K562 (cell line): ENCODE measurements around the gene PITPNC1. TPM values are rescaled to one million over a fixed set of nuclear protein-coding genes. Genes with fewer than 3 reads are reported as not detected.

Experiments
- GTF2A2 ChIP-seq: IDR thresholded peaks from 2 replicates; pipeline ENCODE4 v1.6.1; 2016; ENCODE audit warnings: mild to moderate bottlenecking, missing genetic modification characterization, missing compliant biosample characterization
- HINFP ChIP-seq: fragments of 450-650 bp; conservative IDR thresholded peaks from 2 replicates; pipeline ENCODE4 v1.6.1; 2016; ENCODE audit warnings: missing genetic modification characterization, low read depth, mild to moderate bottlenecking, control low read depth, missing compliant biosample characterization
- ZNF318 ChIP-seq, 2 experiments: fragments of 450-650 bp; IDR thresholded peaks; 2 replicates each; pipeline ENCODE4 v1.6.1; 2016; ENCODE audit warnings: mild to moderate bottlenecking in 2 of 2, borderline replicate concordance in 1 of 2, low read depth in 1 of 2, moderate library complexity in 1 of 2
- polyA plus RNA-seq, 8 experiments: library from polyadenylated mRNA; depleted of rRNA in 4 of 8; stranded (reverse) in 5 of 8; unstranded in 3 of 8; fragments of >200 nt; fragmentation: Nextera tagmentation in 2 of 8; fragmentation: Illumina TruSeq in 1 of 8; extraction: Ambion mirVana in 2 of 8; extraction: Trizol in 1 of 8; gene quantifications; 2 replicates each; pipeline versions ENCODE4 v1.2.1 to v1.2.3, GENCODE V29; 2011 to 2014; ENCODE audit warnings: inconsistent platforms in 1 of 8, missing spikeins in 1 of 8
- total RNA-seq, 7 experiments: library from RNA; depleted of rRNA in 6 of 7; stranded (reverse); fragments of >200 nt in 6 of 7; fragmentation: Illumina TruSeq in 2 of 7; extraction: Trizol in 2 of 7; gene quantifications; 2 replicates each; pipeline versions ENCODE4 v1.2.1 to v1.2.3, GENCODE V29; 2011 to 2021; ENCODE audit warnings: low replicate concordance in 1 of 7
- TF ChIP-seq, protein P1 (sequence below), 2 experiments: fragments of 450-650 bp in 1 of 2; sonication (generic) in 1 of 2; formaldehyde crosslinking in 1 of 2; IDR thresholded peaks; 2 replicates each; pipeline versions ENCODE4 v1.7.1 to v1.9.0; 2016 to 2022; ENCODE audit warnings: inconsistent platforms in 1 of 2, mild to moderate bottlenecking in 1 of 2, missing genetic modification reagents in 1 of 2
- TF ChIP-seq, protein P2 (sequence below), 3 experiments: IDR thresholded peaks in 2 of 3; conservative IDR thresholded peaks in 1 of 3; 2 replicates each; pipeline ENCODE4 v1.5.1; 2011 to 2012; ENCODE audit warnings: low read length in 3 of 3, mild to moderate bottlenecking in 3 of 3, control low read depth in 2 of 3, improper control_type of control experiment in 1 of 3, inconsistent platforms in 1 of 3, low read depth in 1 of 3, mixed read lengths in 1 of 3, moderate library complexity in 1 of 3; ENCODE audit not compliant: insufficient read depth in 2 of 3

Gene PITPNC1
- total and polyA plus RNA-seq, 9 of the 15 experiments (the other 6 are each of a cell fraction or from before 2014, with no cell fraction given) = 0.11 to 1.1 (median 0.65) TPM

DNA sequence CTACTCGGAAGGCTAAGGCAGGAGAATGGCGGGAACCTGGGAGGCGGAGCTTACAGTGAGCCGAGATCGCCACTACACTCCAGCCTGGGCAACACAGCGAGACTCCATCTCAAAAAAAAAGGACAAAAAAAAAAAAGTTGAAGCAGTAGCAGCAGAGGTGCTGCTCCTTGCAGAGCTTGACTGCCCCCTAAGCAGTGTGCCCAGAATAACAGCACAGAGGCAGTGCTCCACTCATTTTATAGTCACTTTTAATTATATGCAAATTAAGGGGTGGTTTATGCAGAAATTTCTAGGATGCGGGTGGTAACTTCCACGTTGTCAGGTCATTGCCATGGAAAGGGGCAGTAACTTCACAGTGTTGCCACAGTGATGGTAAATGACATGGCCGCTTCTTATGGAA is 286.4 kb downstream of the PITPNC1 start (continued):
- TF ChIP-seq, protein P1, sequence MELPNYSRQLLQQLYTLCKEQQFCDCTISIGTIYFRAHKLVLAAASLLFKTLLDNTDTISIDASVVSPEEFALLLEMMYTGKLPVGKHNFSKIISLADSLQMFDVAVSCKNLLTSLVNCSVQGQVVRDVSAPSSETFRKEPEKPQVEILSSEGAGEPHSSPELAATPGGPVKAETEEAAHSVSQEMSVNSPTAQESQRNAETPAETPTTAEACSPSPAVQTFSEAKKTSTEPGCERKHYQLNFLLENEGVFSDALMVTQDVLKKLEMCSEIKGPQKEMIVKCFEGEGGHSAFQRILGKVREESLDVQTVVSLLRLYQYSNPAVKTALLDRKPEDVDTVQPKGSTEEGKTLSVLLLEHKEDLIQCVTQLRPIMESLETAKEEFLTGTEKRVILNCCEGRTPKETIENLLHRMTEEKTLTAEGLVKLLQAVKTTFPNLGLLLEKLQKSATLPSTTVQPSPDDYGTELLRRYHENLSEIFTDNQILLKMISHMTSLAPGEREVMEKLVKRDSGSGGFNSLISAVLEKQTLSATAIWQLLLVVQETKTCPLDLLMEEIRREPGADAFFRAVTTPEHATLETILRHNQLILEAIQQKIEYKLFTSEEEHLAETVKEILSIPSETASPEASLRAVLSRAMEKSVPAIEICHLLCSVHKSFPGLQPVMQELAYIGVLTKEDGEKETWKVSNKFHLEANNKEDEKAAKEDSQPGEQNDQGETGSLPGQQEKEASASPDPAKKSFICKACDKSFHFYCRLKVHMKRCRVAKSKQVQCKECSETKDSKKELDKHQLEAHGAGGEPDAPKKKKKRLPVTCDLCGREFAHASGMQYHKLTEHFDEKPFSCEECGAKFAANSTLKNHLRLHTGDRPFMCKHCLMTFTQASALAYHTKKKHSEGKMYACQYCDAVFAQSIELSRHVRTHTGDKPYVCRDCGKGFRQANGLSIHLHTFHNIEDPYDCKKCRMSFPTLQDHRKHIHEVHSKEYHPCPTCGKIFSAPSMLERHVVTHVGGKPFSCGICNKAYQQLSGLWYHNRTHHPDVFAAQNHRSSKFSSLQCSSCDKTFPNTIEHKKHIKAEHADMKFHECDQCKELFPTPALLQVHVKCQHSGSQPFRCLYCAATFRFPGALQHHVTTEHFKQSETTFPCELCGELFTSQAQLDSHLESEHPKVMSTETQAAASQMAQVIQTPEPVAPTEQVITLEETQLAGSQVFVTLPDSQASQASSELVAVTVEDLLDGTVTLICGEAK (IDR thresholded peaks at IDR 0.05) = no peak
- TF ChIP-seq, protein P1 (CRISPR knock-in tag; IDR thresholded peaks at IDR 0.05) = no peak
- TF ChIP-seq, protein P2, sequence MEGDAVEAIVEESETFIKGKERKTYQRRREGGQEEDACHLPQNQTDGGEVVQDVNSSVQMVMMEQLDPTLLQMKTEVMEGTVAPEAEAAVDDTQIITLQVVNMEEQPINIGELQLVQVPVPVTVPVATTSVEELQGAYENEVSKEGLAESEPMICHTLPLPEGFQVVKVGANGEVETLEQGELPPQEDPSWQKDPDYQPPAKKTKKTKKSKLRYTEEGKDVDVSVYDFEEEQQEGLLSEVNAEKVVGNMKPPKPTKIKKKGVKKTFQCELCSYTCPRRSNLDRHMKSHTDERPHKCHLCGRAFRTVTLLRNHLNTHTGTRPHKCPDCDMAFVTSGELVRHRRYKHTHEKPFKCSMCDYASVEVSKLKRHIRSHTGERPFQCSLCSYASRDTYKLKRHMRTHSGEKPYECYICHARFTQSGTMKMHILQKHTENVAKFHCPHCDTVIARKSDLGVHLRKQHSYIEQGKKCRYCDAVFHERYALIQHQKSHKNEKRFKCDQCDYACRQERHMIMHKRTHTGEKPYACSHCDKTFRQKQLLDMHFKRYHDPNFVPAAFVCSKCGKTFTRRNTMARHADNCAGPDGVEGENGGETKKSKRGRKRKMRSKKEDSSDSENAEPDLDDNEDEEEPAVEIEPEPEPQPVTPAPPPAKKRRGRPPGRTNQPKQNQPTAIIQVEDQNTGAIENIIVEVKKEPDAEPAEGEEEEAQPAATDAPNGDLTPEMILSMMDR (IDR thresholded peaks at IDR 0.05 in 2 of 3, conservative IDR thresholded peaks at IDR 0.05 in 1 of 3; ENCODE audit: insufficient read depth in 2 of 3, low read depth in 1 of 3, low read length in 3 of 3) = peak in 1 of 3 experiments; percentile 17; a peak in 1 of 6 replicates
- TF ChIP-seq GTF2A2 (no peak), ZNF318 (IDR thresholded peaks at IDR 0.05; ENCODE audit: borderline replicate concordance in 1 of 2, low read depth in 1 of 2) (no peak), HINFP (tag) (no peak)
